Esophagus muscularis mucosa (tissue), 4 donors: ENCODE measurements around the gene CMC1. TPM values are rescaled to one million over a fixed set of nuclear protein-coding genes. Genes with fewer than 3 reads are reported as not detected.
A peak's percentile ranks its signal among the peaks of the same experiment; 100 is the strongest.

Experiments used
- DNase-seq: peaks from one replicate; pipeline ENCODE4 v3.0.0-alpha.2; 2017; ENCODE audit errors: extremely low spot score
- H3K27ac ChIP-seq, 4 donors: fragments of 200-600 bp; sonication (generic); replicated peaks in 1 of 4; 1 replicate in 3 of 4; 2 replicates in 1 of 4; pipeline ENCODE4 v1.5.1; 2016 to 2019; ENCODE audit warnings: mild to moderate bottlenecking in 1 of 4
- H3K27me3 ChIP-seq, 4 donors: fragments of 200-600 bp; sonication (generic); one replicate each; pipeline versions ENCODE4 v1.5.1 to v1.6.0; 2016 to 2019
- H3K36me3 ChIP-seq, 4 donors: fragments of 200-600 bp; sonication (generic); one replicate each; pipeline ENCODE4 v1.5.1; 2016 to 2019
- H3K4me1 ChIP-seq, 4 donors: fragments of 200-600 bp; sonication (generic); one replicate each; pipeline ENCODE4 v1.5.1; 2016 to 2019
- H3K4me3 ChIP-seq, 4 donors: fragments of 200-600 bp; sonication (generic); 1 replicate in 2 of 4; 2 replicates in 2 of 4; pipeline ENCODE4 v1.5.1; 2016 to 2019; ENCODE audit warnings: mild to moderate bottlenecking in 4 of 4, moderate library complexity in 1 of 4
- H3K9me3 ChIP-seq, 4 donors: fragments of 200-600 bp; sonication (generic); 1 replicate in 3 of 4; 2 replicates in 1 of 4; pipeline ENCODE4 v1.5.1; 2016 to 2019
- CTCF ChIP-seq, 3 experiments: fragments of 200-600 bp in 2 of 3; fragments of 450-650 bp in 1 of 3; sonication (generic) in 2 of 3; IDR thresholded peaks; one replicate each; pipeline ENCODE4 v1.5.1; 2017 to 2019; ENCODE audit warnings: antibody characterized with exemption in 3 of 3, mild to moderate bottlenecking in 2 of 3, moderate library complexity in 1 of 3
- EP300 ChIP-seq: sonication (generic); formaldehyde crosslinking; IDR thresholded peaks from one replicate; pipeline ENCODE4 v1.6.1; 2017; ENCODE audit warnings: antibody characterized with exemption
- POLR2A ChIP-seq: fragments of 450-650 bp; IDR thresholded peaks from one replicate; pipeline ENCODE4 v1.6.1; 2017; ENCODE audit warnings: antibody characterized with exemption, moderate library complexity, mild to moderate bottlenecking, low read depth
- POLR2AphosphoS5 ChIP-seq, 2 donors: sonication (generic); formaldehyde crosslinking; IDR thresholded peaks; one replicate each; pipeline ENCODE4 v1.6.1; 2017; ENCODE audit warnings: antibody characterized with exemption in 2 of 2
- whole genome bisulfite sequencing: methylation state at CpG from one replicate; pipeline ENCODE4 v1.1.5; 2018; 5-methylcytosine and 5-hydroxymethylcytosine counted together
- intact Hi-C: fragments of 100-400 bp; cut with DNase I; formaldehyde crosslinking; loops from one replicate; pipeline ENCODE4 v1.15.1; 2023
- total RNA-seq, 4 donors: library from RNA; depleted of rRNA; stranded (reverse); fragments of >200 nt; gene quantifications; one replicate each; pipeline versions ENCODE4 v1.1.0 to v1.2.1, GENCODE V29; 2016

Gene CMC1
- total RNA-seq, 4 donors from 2014 or later: 9.1 to 20.3 (median 15.0) TPM

GRCh38 chr3:28228623-28229022 is 12.8 kb upstream of the CMC1 start:
- no peak overlapping the region for H3K27ac ChIP-seq
- no peaks in the 10 kb centered on the region for H3K27me3 ChIP-seq
- no peaks in the 10 kb centered on the region for H3K9me3 ChIP-seq
- H3K36me3 ChIP-seq: no peaks in the 10 kb centered on the region
- TF ChIP-seq POLR2A (no peak), POLR2AphosphoS5 (IDR thresholded peaks at IDR 0.05) (no peak), CTCF (IDR thresholded peaks at IDR 0.05) (no peak), EP300 (no peak)
- intact Hi-C loops: no loop called here
- DNase-seq: no peak
- 92% methylated on average over 5 of the region's 5 CpGs for WGBS
- H3K4me1 ChIP-seq: no peaks in the 10 kb centered on the region
- H3K4me3 ChIP-seq: no peak overlapping the region

GRCh38 chr3:28232659-28233058 is 8.8 kb upstream of the CMC1 start:
- DNase-seq: no peak
- no peaks in the 10 kb centered on the region for H3K4me1 ChIP-seq
- H3K4me3 ChIP-seq: no peak overlapping the region
- H3K9me3 ChIP-seq: no peaks in the 10 kb centered on the region
- TF ChIP-seq EP300 (no peak), POLR2A (no peak), POLR2AphosphoS5 (IDR thresholded peaks at IDR 0.05) (no peak), CTCF (IDR thresholded peaks at IDR 0.05) (no peak)
- H3K36me3 ChIP-seq: no peaks in the 10 kb centered on the region
- no peaks in the 10 kb centered on the region for H3K27me3 ChIP-seq
- intact Hi-C loops: no loop called here
- H3K27ac ChIP-seq: no peak overlapping the region

GRCh38 chr3:28234454-28234853 is 7.0 kb upstream of the CMC1 start:
- TF ChIP-seq EP300 (no peak), POLR2AphosphoS5 (IDR thresholded peaks at IDR 0.05) (no peak), CTCF (IDR thresholded peaks at IDR 0.05) (no peak), POLR2A (no peak)
- no peaks in the 10 kb centered on the region for H3K4me1 ChIP-seq
- DNase-seq: no peak
- H3K27me3 ChIP-seq: no peaks in the 10 kb centered on the region
- no peaks in the 10 kb centered on the region for H3K9me3 ChIP-seq
- no peak overlapping the region for H3K4me3 ChIP-seq
- intact Hi-C loops: no loop called here
- H3K36me3 ChIP-seq: no peaks in the 10 kb centered on the region
- no peak overlapping the region for H3K27ac ChIP-seq

GRCh38 chr3:28239108-28239507 is 2.3 kb upstream of the CMC1 start:
- DNase-seq: no peak
- H3K4me1 ChIP-seq: peaks cover 13 to 29% (median 22%) of the 10 kb centered on the region in 4 donors
- H3K27ac ChIP-seq: no peak overlapping the region
- 42% methylated on average over 3 of the region's 3 CpGs for WGBS
- H3K4me3 ChIP-seq: no peak overlapping the region
- H3K27me3 ChIP-seq: no peaks in the 10 kb centered on the region
- TF ChIP-seq POLR2AphosphoS5 (IDR thresholded peaks at IDR 0.05) (no peak), POLR2A (no peak), EP300 (no peak), CTCF (IDR thresholded peaks at IDR 0.05) (no peak)
- no peaks in the 10 kb centered on the region for H3K9me3 ChIP-seq
- H3K36me3 ChIP-seq: no peaks in the 10 kb centered on the region
- intact Hi-C loops: no loop called here

- peak overlapping the region in 1 of 4 donors; percentile 82 for H3K27ac ChIP-seq
- H3K27me3 ChIP-seq: no peaks in the 10 kb centered on the region
- H3K9me3 ChIP-seq: no peaks in the 10 kb centered on the region
- WGBS: 67% methylated on average over 7 of the region's 7 CpGs
- intact Hi-C loops: no loop called here
- H3K36me3 ChIP-seq: no peaks in the 10 kb centered on the region
- TF ChIP-seq CTCF (IDR thresholded peaks at IDR 0.05) (no peak), POLR2AphosphoS5 (IDR thresholded peaks at IDR 0.05) (no peak), EP300 (no peak), POLR2A (no peak)
- peak overlapping the region; percentile 77 to 96 (median 90) for H3K4me3 ChIP-seq
- H3K4me1 ChIP-seq: peaks cover 13 to 29% (median 22%) of the 10 kb centered on the region in 4 donors
- DNase-seq: no peak
These were observed 978 bp upstream of the CMC1 start for GRCh38 chr3:28240441-28240840.
